ENCODE results near the gene TXNDC9.

Gene TXNDC9

GRCh38 chr2:99335911-99336803 is at the start of gene TXNDC9:
TXNDC9 (minus strand) TSS chr2:99336333; CDS start chr2:99333210, 3,123 bp downstream.
- peak; percentile 100 for DNase-seq (ENCODE audit: low read depth)
- TF ChIP-seq CTCF (IDR thresholded peaks at IDR 0.05; ENCODE audit: insufficient read depth, low read depth, low read length, missing control alignments) = no peak
- H3K4me3 ChIP-seq (ENCODE audit: low read depth, low read length) = peak within 1 kb of the TSS; percentile 93

GRCh38 chr2:99382143-99382542 is 46.0 kb upstream of the TXNDC9 start:
- H3K4me3 ChIP-seq (ENCODE audit: low read depth, low read length) = no peak overlapping the region
- no peak for TF ChIP-seq CTCF (IDR thresholded peaks at IDR 0.05; ENCODE audit: insufficient read depth, low read depth, low read length, missing control alignments)
- no peak for DNase-seq (ENCODE audit: low read depth)

- H3K4me3 ChIP-seq (ENCODE audit: low read depth, low read length) = no peak overlapping the region
- no peak for TF ChIP-seq CTCF (IDR thresholded peaks at IDR 0.05; ENCODE audit: insufficient read depth, low read depth, low read length, missing control alignments)
- peak; percentile 35 for DNase-seq (ENCODE audit: low read depth)
Measured at GRCh38 chr2:99380376-99381010, 44.4 kb upstream of the TXNDC9 start.

GRCh38 chr2:99377879-99378278 is 41.7 kb upstream of the TXNDC9 start:
- no peak for TF ChIP-seq CTCF (IDR thresholded peaks at IDR 0.05; ENCODE audit: insufficient read depth, low read depth, low read length, missing control alignments)
- peak; percentile 40 for DNase-seq (ENCODE audit: low read depth)
- H3K4me3 ChIP-seq (ENCODE audit: low read depth, low read length) = no peak overlapping the region

- DNase-seq (ENCODE audit: low read depth) = no peak
- no peak for TF ChIP-seq CTCF (IDR thresholded peaks at IDR 0.05; ENCODE audit: insufficient read depth, low read depth, low read length, missing control alignments)
- H3K4me3 ChIP-seq (ENCODE audit: low read depth, low read length) = no peak overlapping the region
Measured at GRCh38 chr2:99376254-99376864, 40.2 kb upstream of the TXNDC9 start.

GRCh38 chr2:99374747-99375146 is 38.6 kb upstream of the TXNDC9 start:
- no peak for DNase-seq (ENCODE audit: low read depth)
- no peak for TF ChIP-seq CTCF (IDR thresholded peaks at IDR 0.05; ENCODE audit: insufficient read depth, low read depth, low read length, missing control alignments)
- no peak overlapping the region for H3K4me3 ChIP-seq (ENCODE audit: low read depth, low read length)
